Astrocyte of the cerebellum (primary cell): ENCODE measurements around the gene EDN3.

ENCODE experiments used
- DNase-seq: peaks from one replicate; pipeline ENCODE4 v3.0.0-alpha.2; 2011; ENCODE audit warnings: low read depth
- H3K4me3 ChIP-seq: 2 replicates; pipeline ENCODE4 v1.5.1; 2011; ENCODE audit warnings: mild to moderate bottlenecking, low read depth, low read length, moderate library complexity
- CTCF ChIP-seq: IDR thresholded peaks from 2 replicates; pipeline ENCODE4 v1.5.1; 2012; ENCODE audit warnings: low read length, low read depth, moderate library complexity, mild to moderate bottlenecking; ENCODE audit errors: missing control alignments
- in situ Hi-C: cut with HindIII; loops from 2 replicates; pipeline ENCODE4 v1.10.0; 2017; ENCODE audit warnings: low sequenced_read_pairs

The EDN3 gene

GRCh38 chr20:59371431-59371830, 71.0 kb downstream of the EDN3 start:
- DNase-seq = no peak
- no peak overlapping the region for H3K4me3 ChIP-seq
- TF ChIP-seq CTCF = no peak
- in situ Hi-C loops = no loop called here

- H3K4me3 ChIP-seq = no peak overlapping the region
- no peak for TF ChIP-seq CTCF
- DNase-seq = no peak
- in situ Hi-C loops = no loop called here
These were observed 73.8 kb downstream of the EDN3 start for GRCh38 chr20:59374261-59374660.

- in situ Hi-C loops = no loop called here
- no peak for TF ChIP-seq CTCF
- H3K4me3 ChIP-seq = no peak overlapping the region
- no peak for DNase-seq
These were observed 75.1 kb downstream of the EDN3 start for GRCh38 chr20:59375541-59375940.
